Vagina (tissue), 2 donors: ENCODE results near the gene TBL1XR1.

ENCODE experiments used
- POLR2A ChIP-seq, 2 donors: fragments of 450-650 bp; IDR thresholded peaks; one replicate each; pipeline ENCODE4 v1.6.1; 2017; ENCODE audit warnings: antibody characterized with exemption in 2 of 2, mild to moderate bottlenecking in 2 of 2, moderate library complexity in 2 of 2
- POLR2AphosphoS5 ChIP-seq, 2 donors: sonication (generic); formaldehyde crosslinking; IDR thresholded peaks; one replicate each; pipeline ENCODE4 v1.9.0; 2017; ENCODE audit warnings: antibody characterized with exemption in 2 of 2, mild to moderate bottlenecking in 2 of 2, low read depth in 1 of 2; ENCODE audit not compliant: insufficient read depth in 1 of 2
- TF ChIP-seq, protein P1 (sequence below), 3 experiments: fragments of 450-650 bp in 2 of 3; fragments of 200-600 bp in 1 of 3; sonication (generic) in 1 of 3; IDR thresholded peaks; one replicate each; pipeline ENCODE4 v1.5.1; 2017 to 2019; ENCODE audit warnings: antibody characterized with exemption in 3 of 3, mild to moderate bottlenecking in 2 of 3, moderate library complexity in 2 of 3

GRCh38 chr3:177244606-177245005, 47.3 kb upstream of the TBL1XR1 start:
- TF ChIP-seq, protein P1, sequence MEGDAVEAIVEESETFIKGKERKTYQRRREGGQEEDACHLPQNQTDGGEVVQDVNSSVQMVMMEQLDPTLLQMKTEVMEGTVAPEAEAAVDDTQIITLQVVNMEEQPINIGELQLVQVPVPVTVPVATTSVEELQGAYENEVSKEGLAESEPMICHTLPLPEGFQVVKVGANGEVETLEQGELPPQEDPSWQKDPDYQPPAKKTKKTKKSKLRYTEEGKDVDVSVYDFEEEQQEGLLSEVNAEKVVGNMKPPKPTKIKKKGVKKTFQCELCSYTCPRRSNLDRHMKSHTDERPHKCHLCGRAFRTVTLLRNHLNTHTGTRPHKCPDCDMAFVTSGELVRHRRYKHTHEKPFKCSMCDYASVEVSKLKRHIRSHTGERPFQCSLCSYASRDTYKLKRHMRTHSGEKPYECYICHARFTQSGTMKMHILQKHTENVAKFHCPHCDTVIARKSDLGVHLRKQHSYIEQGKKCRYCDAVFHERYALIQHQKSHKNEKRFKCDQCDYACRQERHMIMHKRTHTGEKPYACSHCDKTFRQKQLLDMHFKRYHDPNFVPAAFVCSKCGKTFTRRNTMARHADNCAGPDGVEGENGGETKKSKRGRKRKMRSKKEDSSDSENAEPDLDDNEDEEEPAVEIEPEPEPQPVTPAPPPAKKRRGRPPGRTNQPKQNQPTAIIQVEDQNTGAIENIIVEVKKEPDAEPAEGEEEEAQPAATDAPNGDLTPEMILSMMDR (IDR thresholded peaks at IDR 0.05): no peak
- no peak for TF ChIP-seq POLR2AphosphoS5 (IDR thresholded peaks at IDR 0.05; ENCODE audit: insufficient read depth in 1 of 2, low read depth in 1 of 2)
- TF ChIP-seq POLR2A (IDR thresholded peaks at IDR 0.05): no peak
